GM21447 (cell line): Measurements from ENCODE around the gene MAB21L3.
"Not testable (repeated sequence)": the region's sequence is repeated elsewhere in the genome, so short reads cannot be mapped to it uniquely, and the experiment has no call there.

ENCODE experiments used
- ATAC-seq: cut with Tn5 transposase; IDR thresholded peaks from one replicate; pipeline ENCODE4 v1.9.1; 2021; ENCODE audit not compliant: unreplicated experiment

MAB21L3 gene

DNA sequence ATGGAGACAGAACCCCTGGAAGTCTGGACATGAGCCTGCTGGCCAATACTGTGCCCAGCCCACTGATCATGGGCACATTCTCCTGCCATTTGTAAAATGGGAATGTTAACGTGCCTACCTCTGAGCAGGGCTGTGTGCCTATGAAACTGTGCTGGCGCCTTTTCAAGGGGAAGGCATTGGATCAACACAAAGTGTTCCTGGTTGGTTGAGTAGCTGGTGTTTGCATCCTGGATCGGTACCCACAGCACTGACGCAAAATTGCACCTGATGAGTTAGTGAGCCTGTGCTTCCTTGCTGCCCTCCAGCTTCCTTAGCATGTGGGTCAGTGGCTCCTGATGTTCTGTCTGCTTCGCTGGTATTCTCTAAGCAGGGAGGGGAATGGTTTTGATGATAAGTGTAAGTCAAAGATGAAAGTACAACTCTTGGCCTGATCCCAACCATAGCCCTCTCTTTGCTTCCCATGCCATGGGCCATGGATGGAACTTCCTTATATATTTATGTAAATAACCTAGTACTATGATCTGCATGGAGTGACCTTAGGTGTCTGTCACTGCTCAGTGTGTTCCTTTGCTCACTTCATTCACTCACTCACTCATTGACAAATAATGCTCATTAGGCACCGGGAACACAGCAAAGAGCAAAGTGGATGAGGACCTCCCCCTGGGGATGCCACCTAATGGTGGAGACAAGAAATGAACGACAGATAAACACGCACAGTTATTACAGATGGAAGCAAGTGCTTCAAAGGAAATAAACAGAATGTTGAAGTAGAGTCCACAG lies 22.7 kb downstream of the MAB21L3 start:
- ATAC-seq = no peak

DNA sequence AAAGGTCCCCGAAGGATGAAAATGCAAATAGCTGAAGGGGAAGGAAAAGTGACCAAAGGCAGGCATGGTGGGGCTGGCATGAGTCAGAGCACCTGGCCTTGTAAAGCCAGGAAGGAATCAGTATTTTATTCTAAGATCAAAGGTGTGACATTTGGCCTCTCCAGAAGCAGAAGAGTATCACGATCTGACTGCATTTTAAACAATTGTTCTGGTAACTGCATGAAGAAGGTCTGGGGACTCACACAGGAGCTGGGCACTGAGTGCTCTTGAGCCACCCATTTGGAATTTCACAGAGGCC lies 23.2 kb downstream of the MAB21L3 start:
- ATAC-seq = no peak

DNA sequence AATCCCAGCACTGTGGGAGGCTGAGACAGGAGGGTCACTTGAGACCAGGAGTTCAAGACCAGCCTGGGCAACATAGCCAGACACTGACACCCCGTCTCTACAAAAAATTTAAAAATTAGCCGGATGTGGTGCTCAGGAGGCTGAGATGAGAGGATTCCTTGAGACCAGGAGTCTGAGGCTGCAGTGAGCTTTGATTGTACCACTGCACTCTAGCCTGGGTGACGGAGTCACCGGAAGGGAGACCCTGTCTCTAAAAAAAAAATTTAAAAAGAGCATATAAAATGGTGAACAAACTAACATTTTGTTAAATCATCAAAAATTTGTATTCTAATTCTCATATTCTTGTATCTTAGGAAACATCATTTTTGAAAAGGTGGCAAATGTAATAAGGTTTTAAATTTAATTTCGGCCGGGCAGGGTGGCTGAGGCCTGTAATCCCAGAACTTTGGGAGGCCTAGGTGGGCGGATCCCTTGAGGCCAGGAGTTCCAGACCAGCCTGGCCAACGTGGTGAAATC lies 27.1 kb downstream of the MAB21L3 start:
- no peak for ATAC-seq

GRCh38 chr1:116139592-116140134 lies 28.5 kb downstream of the MAB21L3 start:
- ATAC-seq = no peak

- no peak for ATAC-seq
Observed at GRCh38 chr1:116144151-116144550, 33.0 kb downstream of the MAB21L3 start.

DNA sequence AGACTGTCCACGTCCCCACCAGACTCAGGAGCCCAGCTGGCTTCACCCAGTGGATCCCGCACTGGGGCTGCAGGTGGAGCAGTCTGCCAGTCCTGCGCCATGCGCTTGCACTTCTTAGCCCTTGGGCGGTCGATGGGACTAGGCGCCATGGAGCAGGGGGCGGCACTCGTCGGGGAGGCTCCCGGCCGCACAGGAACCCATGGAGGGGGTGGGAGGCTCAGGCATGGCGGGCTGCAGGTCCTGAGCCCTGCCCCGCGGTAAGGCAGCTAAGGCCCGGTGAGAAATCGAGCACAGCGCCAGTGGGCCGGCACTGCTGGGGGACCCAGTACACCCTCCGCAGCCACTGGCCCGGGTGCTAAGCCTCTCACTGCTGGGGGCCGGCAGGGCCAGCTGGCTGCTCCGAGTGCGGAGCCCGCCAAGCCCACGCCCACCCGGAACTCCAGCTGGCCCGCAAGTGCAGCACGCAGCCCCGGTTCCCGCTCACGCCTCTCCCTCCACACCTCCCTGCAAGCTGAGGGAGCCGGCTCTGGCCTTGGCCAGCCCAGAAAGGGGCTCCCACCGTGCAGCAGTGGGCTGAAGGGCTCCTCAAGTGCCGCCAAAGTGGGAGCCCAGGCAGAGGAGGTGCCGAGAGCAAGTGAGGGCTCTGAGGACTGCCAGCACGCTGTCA lies 35.4 kb downstream of the MAB21L3 start:
- not testable (repeated sequence) for ATAC-seq

- ATAC-seq = no peak
Observed at GRCh38 chr1:116147114-116147510, 35.9 kb downstream of the MAB21L3 start.

DNA sequence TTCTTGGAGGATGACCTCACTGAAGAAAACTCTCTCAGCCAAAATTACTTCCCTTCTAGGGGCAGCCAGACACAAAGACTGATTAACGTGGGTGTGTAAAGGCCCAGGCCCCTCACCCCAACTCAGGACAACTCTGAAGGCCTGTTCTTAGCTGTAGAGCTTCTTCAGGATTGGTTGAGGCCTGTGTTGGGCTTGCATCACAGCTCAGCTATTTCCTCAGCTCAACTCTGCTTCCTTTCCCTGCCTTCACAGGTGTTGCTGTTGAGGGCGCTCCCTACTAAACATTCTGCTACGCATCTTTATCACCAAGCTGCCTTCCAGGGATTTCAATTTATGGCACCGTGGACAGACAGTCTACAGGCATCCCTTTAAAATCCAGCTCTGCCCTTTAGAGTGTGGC lies 36.8 kb downstream of the MAB21L3 start:
- ATAC-seq = no peak

GRCh38 chr1:116148967-116149366 lies 37.8 kb downstream of the MAB21L3 start:
- ATAC-seq = no peak

DNA sequence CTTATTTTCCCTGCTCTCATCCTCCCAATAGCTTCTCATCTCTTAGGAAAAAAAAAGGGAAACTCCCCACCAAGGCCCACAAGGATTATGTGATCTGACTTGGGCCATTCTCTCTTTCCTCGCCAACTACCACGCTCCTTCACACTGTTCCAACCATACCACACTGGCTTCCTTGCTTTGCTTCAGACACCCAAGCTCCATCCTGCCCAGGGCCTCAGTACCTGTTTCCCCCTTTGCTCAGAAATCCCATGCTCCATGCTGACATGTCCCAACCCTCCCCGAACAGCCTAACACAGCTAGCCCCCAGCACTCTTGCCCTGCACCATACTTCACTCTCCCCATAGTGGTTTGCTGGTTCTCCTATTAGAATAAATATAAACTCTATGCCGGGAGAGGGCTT lies 39.2 kb downstream of the MAB21L3 start:
- no peak for ATAC-seq

DNA sequence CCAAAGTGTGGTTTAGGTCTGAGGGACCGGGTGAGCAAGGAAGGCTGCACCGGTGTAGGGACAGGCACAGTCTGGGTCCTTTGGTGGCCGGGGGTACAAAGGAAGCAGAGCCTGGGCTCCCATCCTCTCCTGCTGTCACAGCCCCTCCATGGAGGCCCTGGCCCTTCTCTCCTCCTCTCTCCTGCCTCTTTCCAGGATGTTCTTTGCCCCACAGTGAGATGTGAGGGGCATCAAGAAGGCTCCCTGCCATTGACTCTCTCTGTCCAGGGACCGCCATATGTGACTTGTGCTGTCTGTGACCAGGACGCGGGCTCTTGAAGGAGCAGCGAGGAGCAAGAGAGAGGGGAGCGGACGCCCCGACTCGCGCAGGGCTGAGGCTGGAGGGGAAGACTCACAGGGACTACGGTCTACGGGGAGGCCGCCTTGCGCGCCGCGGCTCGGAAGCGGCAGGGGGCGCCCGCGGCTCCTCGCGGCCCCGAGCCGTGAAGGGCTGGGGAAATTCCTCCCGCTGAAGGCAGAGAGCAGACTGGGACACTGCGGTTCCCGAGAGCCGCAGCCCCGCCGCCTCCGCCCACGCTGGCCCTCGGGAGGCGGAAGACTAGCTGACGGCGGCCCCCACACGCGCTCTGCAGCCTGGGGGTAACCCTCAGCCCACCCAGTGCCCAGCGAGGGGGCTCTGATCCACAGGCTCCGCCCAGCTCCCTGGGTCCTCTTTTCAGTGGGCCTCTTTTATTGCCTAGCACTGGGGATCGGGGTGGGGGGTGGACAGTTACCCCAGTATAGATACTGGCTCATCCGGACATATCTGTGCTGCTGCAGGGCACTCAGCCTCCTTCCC lies 40.8 kb downstream of the MAB21L3 start:
- ATAC-seq = peak; percentile 96

DNA sequence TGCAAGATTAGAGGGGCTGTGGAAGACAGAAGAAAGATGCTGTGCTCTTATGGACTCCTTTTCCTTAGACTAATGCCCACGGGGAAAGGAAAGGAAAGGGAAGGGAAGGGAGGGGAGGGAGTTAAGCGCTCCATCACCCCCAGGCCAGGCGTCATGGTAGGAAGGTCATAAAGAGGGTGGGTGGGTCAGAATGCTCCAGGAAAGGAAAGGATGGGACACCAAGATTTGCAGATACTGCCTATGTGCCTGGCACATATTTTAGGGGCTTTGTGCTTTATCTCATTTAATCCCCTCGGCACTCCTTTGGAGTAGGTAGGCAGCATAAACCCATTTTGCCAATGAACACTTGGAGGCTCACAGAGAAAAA lies 41.4 kb downstream of the MAB21L3 start:
- no peak for ATAC-seq

- ATAC-seq = no peak
Observed at GRCh38 chr1:116152950-116153691, 41.9 kb downstream of the MAB21L3 start.

DNA sequence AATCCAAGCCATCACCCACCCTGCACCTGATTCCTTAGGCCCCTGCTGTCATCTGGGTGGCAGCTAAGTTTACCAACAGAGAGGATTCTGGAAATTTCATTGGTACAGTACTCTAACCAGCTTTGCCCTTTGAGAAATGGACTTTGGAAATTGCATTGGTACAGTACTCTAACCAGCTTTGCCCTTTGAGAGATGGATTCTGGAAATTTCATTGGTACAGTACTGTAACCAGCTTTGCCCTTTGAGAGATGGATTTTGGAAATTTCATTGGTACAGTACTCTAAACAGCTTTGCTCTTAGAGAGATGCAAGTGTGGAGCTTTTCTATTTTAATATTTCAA lies 42.5 kb downstream of the MAB21L3 start:
- ATAC-seq = no peak

GRCh38 chr1:116154536-116154935 lies 43.3 kb downstream of the MAB21L3 start:
- no peak for ATAC-seq

- ATAC-seq = no peak
Observed at GRCh38 chr1:116157096-116157495, 45.9 kb downstream of the MAB21L3 start.

DNA sequence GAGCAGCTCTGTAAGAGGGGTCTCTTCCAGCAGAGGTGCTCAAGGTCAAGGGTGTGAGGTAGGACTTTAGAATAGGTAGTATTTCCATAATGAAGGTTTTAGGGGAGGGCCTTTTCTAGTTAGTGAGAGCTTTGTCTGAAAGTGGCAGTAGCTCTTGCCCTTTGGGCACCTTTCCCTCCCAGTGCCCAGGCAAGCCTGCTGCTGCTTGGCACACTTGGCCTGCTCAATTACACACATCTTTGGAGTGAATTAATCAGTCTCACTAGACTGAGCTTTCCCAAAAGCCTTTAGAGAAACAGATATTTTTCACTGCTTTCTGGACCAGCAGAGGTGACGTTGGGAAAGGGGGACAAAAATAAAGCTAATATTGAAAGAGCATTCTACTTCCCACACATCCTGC lies 48.0 kb downstream of the MAB21L3 start:
- ATAC-seq = no peak

GRCh38 chr1:116159611-116160010 lies 48.4 kb downstream of the MAB21L3 start:
- ATAC-seq = no peak

DNA sequence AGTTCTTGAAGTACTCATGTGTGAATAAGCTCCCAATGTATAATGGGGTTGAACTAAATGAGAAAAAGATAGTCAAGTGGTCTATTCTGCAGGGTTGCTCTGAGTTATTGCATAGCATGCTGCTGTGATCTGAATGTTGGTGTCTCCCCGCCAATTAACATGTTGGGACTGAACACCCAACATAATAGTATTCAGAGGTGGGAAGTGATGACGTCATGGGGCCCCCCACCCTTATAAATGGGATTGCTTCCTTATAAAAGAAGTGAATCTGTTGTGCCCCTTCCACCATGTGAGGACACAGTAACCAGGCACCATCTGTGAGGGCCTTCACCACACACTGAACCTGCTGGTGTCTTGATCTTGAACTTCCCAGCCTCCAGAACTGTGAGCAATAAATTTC lies 50.2 kb downstream of the MAB21L3 start:
- no peak for ATAC-seq

DNA sequence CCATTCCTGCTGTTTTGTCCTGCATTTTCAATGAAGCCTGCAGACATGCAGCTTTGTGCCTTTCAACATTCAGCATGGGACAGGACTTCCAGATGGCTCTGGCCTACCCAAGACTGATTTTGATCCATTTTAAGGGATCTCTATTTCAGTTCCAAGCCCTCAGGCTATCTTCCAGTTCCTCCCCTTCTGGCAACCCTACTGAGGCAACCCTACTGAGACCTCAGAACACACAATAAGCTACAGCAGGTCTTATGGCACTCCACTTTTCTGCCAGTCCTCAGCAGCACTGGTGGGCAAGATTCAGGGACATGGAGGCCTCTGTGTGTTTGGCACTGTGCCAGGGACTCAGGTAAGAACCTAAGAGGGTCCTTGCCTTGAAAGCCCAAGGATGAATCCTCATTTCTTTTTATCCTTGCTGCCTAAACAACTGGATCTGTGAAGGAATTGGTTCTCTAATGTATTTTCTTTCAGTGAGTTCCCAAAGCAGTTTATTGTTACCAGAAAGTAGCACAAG lies 50.7 kb downstream of the MAB21L3 start:
- ATAC-seq = no peak

- ATAC-seq = no peak
Observed at GRCh38 chr1:116163533-116163932, 52.3 kb downstream of the MAB21L3 start.
